HG03196 (cell line): ENCODE results near the gene ARFGAP3.

ENCODE experiments used
- ATAC-seq: cut with Tn5 transposase; IDR thresholded peaks from one replicate; pipeline ENCODE4 v1.9.1; 2021; ENCODE audit not compliant: unreplicated experiment

ARFGAP3 gene

GRCh38 chr22:42825796-42826195 is 31.3 kb downstream of the ARFGAP3 start:
- ATAC-seq: no peak

- ATAC-seq: no peak
Measured at GRCh38 chr22:42821386-42821785, 35.7 kb downstream of the ARFGAP3 start.

- no peak for ATAC-seq
Measured at GRCh38 chr22:42820045-42820763, 36.9 kb downstream of the ARFGAP3 start.

GRCh38 chr22:42819412-42820044 is 37.5 kb downstream of the ARFGAP3 start:
- ATAC-seq: no peak

GRCh38 chr22:42817556-42817955 is 39.5 kb downstream of the ARFGAP3 start:
- no peak for ATAC-seq

- no peak for ATAC-seq
Measured at GRCh38 chr22:42816336-42816735, 40.7 kb downstream of the ARFGAP3 start.

GRCh38 chr22:42814616-42815015 is 42.5 kb downstream of the ARFGAP3 start:
- no peak for ATAC-seq

- no peak for ATAC-seq
Measured at GRCh38 chr22:42814215-42814614, 42.9 kb downstream of the ARFGAP3 start.

GRCh38 chr22:42813501-42813900 is 43.6 kb downstream of the ARFGAP3 start:
- no peak for ATAC-seq

GRCh38 chr22:42811459-42811858 is 45.6 kb downstream of the ARFGAP3 start:
- no peak for ATAC-seq

GRCh38 chr22:42808521-42808920 is 48.6 kb downstream of the ARFGAP3 start:
- ATAC-seq: no peak

- ATAC-seq: no peak
Measured at GRCh38 chr22:42807185-42807584, 49.9 kb downstream of the ARFGAP3 start.

GRCh38 chr22:42805998-42806830 is 50.9 kb downstream of the ARFGAP3 start:
- ATAC-seq: no peak

GRCh38 chr22:42805016-42805997 is 51.8 kb downstream of the ARFGAP3 start:
- no peak for ATAC-seq

GRCh38 chr22:42803389-42803788 is 53.7 kb downstream of the ARFGAP3 start:
- ATAC-seq: no peak

- ATAC-seq: no peak
Measured at GRCh38 chr22:42801252-42802080, 55.6 kb downstream of the ARFGAP3 start.

- ATAC-seq: no peak
Measured at GRCh38 chr22:42800451-42801251, 56.4 kb downstream of the ARFGAP3 start.

- ATAC-seq: no peak
Measured at GRCh38 chr22:42799461-42800405, 57.3 kb downstream of the ARFGAP3 start.
